Measurements from ENCODE around the gene ZNF536.

The ZNF536 gene

DNA sequence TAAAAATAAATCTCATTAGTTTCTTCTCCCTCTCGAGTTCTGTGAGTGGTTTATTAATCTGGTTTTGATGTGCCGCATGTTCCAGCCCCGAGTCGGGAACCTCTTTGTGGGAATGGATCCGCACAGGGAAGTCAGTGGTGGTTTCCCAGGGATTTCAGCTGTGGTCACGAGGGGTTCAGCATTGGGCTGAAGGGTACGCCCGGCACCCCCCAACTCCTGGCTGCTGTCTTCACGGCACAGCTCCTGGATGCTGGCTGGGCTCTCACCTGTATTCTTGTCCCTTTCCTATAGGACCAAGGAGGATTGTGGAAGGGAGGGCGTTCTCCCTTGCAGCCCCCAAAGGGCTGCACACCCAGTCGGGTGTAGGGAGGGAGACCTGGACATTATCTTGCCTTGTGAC lies 167.8 kb downstream of the ZNF536 start:
- no peak for DNase-seq

DNA sequence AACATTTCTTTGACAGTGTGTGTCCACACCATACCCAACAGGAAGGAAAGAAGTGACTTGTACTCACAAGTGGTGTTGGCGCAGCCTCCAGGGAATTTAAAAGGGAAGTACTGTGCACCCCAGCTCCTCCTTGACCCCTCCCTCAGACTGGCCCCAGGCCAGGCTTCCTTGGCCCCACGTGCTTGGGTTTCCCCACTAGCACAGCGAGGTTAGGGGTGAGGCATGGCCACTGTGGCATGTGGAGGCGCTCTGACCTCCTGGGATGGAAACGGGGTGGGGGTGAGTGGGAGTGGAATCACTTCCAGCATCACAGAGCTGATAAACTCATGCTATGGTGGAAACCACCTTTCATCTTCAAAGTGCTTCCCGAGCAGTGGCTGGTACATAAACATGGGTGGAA lies 168.6 kb downstream of the ZNF536 start:
- no peak for DNase-seq

DNA sequence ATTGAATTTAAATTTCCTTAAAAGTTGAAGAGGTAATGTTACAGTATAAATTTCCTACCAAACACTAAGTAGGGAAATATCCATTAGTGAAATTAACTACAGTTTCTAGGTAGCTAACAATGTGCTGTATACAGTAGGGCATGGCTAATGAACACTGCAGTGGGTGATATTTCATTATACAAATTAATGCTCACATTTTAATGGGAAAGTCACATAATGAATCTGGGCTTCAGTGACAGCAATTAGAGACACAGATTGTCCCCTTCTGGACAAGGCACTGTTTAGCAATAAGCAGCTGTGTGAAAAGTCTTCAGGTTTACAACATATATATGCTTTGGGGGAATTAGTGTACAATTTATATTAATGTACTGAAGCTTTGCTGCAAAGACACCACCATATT lies 169.4 kb downstream of the ZNF536 start:
- no peak for DNase-seq

DNA sequence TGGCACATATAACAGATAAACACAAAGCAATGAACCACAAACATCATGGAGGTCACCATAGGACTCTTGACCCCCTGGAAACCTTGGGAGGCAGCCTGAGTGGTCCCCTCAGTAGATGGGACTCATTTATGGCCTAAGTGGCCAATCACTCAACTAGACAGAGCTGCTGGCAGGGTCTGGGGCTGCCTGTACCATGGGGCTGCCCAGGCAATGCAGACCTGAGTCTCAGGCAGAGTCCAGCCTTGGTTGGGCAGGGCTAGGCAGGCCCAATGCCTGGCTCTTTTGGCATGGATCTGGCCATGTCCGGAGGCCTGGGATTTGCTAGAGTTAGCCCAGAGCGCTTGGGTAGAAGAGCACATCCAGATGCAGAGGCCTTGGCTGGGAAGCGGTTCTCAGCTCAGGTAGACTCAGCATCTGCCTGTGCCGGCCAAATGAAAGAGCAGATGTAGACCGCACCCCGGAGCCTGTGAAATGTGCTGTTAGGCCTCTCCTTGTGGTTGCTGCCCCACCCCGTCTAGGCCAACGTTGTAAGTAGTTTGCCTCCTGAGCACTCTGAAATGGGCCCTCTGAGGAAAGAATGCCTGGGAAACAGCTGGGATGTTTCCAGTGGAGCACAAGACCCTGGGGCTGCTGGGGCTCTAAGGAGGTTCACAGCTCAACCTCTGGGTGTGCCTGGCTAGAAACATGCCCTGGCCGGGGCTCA lies 171.2 kb downstream of the ZNF536 start:
- DNase-seq: no peak

DNA sequence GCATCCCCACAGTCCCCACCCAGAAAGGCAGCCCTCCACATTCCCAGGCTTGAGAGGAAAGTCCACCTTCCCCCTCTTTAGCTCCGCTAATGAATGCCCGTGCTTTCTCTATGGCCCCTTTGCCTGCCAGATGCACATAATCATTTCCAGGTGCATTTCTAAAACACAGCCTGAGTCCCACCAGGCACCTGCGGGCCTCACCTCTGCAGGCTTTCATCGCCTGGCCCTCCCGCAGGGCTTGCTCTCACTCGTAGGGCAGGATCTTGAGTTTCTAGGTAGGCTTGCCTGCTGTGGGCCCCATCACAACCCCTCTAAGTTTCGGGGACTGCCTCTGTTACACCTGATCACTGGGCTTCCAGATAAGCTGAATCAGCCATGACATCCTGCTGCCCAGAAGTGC lies 173.6 kb downstream of the ZNF536 start:
- no peak for DNase-seq

DNA sequence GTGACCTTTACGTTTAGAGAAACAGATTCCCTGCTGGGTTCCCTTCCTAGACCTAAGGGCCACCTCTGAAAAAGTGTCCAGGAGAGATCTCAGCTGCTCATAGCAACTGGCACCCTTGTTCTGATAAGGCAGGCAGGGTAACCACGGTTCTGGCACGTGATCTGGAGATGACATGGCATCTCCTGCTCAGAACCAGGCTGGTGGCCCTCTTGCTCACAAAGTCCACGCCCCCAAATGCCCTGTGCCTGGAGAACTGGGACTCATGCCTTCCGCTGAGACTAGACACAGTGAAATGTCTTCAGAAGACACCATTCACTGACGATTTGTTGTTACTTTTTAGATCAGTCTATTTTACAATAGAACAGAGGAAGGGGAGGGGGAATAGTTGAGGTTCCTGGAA lies 174.1 kb downstream of the ZNF536 start:
- DNase-seq: no peak

DNA sequence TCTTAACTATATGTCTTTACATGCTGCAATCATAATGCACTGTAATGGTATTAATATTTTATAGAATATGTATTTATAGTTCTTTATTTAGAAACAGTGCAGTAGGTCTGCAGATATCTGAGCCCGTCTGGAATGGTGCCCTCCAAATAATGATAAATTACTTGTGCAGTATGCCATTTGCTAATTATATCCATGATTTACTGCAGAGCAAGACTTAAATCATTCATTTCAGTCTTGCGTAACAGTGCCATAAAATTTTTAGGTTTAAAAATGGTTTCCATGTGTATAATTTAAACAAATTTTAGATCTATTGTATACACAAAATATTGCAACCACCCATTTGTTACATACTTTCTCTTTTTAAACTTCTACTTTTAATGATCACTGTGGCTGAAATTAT lies 175.1 kb downstream of the ZNF536 start:
- no peak for DNase-seq

DNA sequence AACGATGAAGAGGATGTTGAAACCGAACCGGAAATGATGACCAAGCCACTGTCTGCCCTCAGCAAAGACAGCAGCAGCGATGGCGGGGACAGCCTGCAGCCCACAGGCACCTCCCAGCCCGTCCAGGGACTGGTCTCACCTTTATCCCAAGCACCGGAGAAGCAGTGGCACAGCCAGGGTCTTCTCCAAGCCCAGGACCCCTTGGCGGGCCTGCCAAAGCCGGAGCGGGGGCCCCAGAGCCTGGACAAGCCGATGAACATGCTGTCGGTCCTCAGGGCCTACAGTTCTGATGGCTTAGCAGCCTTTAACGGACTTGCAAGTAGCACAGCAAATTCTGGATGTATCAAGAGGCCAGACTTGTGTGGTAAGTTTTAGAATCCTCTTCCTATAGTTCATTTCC lies 177.0 kb downstream of the ZNF536 start:
- no peak for DNase-seq

DNA sequence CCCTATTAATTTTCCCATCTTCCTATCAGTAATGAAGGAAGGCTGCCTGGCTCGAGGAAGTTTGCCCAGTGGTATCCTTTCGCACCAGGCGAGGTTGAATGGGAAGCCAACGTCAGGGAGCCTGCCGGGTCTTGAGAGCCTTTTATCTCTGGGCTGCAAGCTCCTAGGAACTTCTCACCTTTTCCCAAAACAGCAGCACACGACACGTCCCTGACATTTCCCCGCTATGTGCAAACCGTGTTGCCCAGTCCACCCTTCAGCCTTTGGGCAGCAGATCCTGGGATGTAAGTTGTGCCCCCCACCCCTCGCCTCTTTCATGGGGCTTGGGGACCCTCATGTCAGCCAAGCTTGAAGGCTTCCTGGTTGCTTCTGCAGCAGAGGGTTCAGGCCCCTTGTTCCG lies 179.1 kb downstream of the ZNF536 start:
- no peak for DNase-seq

DNA sequence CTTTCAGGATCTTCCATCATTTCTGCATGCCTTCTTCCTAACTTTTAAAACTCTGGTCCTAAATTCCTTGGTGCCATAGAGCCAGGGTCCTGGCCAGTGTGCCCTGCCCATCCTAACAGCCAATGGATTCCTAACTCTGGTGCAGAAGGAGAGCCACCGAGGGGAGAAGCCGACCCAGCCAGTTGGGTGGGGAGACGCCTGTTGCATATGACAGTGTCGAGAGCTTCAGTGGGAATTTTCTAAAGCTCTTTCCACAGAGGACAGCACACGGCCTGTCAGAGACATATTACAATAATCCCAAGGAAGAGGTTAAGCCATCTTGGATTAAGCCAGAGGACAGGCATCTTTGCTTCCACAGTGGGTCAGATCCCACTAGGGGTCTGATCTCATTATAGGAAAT lies 180.4 kb downstream of the ZNF536 start:
- DNase-seq: no peak

DNA sequence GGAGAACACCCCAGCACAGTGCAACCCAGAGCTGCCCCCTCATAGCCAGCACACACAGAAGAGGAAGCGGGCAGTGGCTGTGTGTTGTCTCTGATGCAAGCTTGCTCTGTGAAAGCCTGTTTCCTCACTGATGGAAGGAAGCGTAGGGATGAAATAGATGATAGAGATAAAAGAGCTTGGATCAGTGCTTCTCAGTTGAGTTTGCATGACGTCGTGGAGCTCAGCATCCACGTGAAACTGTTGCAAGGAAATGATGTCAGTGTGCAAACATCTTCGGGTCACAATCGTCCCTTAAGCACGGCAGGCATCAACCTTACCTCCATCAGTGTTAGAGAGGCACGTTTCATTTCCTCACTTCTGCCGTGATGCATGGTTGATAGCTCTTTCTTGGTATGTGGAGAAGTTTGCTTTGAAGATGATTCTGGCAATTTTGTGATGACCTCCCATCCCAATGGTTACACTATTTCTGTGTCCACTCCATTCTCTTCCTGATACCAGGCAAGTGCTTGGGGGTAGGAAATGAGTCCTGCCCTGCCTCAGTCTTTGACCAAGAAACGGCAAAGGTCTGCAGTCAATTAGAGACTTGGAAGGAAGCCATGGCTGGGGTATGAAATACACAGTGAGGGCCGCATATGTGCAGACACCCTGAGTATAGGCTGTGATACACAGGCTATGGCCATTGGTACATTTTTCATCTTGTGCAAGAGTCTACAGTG lies 183.0 kb downstream of the ZNF536 start:
- no peak for DNase-seq

DNA sequence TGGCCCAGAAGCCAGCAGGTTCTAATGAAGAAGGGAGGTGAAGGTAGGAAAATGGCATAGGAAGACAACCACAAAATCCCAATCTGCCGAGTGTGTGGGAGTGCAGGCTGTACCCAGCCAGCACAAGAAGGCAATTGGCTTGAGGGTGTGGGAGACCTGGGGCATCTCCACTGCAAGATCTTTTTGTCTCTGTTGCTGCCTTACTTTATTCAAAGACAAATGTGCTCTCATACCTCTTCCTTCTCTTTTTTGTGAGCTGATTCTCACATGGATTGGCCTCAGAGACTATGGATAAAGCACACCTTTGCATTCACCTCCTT lies 183.6 kb downstream of the ZNF536 start:
- no peak for DNase-seq

DNA sequence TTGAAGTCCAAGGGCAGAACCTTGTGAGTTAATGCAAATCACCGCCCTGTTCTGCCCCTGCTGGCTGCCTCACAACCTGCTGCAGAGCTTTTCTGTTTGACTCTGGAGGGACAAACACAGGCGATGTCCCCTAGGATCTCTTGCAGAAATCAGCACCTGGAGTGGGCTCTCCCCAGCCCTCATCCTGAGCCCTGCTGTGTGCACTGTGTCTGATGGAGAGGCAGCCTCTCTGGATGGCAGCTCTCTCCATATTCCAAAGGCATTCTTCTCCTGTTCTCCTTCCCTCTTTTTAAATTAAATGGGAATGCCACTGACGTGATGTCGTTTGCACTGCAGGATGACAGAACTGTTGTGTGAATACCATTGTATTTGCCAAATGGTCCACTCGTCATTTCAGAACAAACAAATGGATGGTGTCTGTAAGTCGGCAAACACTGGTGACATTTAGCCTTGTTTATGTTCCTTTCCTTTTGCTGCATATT lies 184.1 kb downstream of the ZNF536 start:
- no peak for DNase-seq

DNA sequence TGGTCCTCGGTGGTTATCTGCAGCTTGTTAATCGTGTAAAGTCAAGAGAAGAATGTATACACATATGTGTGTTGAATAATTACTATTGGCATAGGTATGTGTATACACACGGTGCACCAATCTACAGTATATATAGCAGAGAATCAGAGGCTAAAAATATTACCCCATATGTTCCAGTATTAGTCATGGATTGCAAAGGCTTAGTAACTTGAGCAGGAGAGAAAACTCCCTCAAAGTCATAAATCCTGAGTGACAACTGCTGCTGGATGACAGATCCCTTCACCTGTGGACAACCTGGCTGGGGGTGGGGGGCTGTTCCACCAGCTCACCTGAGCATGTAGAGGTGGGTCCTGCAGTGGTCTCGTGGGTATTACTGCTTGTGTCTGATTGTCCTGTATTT lies 185.0 kb downstream of the ZNF536 start:
- no peak for DNase-seq

DNA sequence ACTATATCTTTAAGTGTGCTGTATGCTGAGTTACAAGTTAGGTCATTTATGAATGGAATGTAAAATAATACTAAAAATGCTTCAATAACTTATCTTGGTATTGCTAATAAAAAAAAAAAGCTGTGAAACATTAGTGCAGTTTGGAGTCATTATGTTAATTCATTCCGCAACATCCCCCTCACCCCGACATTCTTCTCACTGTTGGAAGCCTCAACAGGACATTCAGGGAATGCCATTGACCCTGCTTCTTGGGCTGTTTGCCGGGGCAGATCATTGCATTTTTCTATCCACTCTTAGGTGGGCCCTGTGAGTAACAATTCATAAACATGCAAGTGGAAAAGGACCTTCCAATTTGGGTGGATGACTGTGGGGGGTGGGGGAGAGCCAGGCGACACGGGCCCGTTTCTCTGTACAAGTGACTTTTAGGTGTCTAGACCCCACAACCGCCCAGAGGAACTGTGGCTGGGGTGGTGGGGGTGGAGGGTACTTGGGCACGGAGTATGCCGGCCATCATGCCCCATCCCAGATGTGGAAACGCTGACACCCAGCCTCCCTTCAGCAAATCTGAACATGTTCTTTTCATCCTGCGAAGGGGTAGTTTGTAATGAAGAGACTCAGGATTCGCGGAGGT lies 185.9 kb downstream of the ZNF536 start:
- no peak for DNase-seq

DNA sequence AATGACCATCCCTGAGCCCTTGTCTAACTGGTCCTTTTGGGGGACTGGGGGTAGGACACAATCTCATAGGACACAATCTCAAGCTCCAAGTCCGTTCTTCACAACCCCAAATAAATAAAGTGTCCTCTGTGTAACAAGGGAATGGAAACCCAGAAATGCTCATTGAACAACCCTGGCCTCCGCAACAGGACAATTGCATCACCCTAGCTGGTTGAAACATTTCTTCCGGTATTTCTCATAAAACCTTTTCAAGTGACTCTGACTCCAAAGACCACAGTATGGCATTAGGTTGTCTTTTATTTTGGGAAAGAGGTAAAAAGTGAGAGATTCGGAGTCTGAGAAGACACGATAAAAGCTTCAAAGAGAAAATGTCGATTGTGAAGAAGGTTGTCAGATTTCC lies 186.6 kb downstream of the ZNF536 start:
- no peak for DNase-seq

DNA sequence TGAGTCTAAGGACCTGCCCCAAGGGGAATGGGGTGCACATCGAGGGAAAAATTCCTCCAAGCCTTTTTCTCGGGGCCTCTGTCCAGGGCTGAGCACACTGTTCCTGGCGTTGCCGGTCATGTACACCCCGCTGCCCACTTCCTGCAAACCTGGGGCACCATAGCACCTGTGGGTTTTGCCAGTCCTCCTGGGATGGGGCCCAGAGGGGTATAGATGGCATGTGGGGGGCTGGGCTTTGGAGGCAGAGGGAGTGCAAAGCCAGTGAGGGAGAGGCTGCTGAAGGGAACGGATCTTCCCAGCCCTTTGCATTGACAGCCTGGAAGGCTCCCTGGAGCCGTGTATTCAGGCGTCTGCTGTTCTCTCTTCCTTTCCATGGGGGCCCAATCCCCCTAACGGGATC lies 187.3 kb downstream of the ZNF536 start:
- no peak for DNase-seq

DNA sequence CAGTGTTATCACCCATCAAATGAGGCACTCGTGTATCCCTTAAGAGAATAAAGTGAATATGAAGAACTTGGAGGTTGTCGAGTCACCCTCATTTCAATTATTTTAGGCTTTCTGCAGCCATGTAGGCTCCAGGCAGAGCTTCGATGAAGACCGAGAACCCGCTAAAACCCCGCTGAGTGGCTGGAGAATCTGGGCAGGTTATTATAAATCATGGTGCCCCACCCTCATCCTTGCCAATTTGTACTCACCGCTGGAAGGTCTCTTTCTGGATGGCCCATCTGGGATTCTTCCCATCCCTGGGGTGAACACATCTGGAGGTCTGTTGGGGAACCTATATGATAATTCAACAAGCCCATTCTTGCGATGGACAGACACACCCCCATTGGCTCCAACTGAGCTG lies 190.8 kb downstream of the ZNF536 start:
- no peak for DNase-seq

DNA sequence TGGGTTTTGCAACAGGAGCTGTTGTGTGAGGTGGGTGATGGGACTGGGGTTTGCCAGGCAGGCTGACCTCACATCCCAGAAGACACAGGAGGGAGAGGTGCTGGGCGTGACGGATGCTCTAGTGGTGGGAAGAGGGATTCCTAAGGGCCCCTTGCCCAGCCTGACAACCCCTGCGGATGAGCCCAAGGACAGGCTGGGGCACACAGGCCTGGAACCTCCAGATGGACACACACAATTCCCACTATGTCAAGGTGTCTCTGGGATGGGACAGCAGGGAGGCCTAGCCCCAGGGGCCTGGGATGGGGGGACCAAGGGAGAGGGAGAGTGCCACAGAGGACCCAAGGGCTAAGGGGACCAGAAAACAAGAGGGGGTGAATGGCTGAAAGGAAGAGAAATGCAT lies 191.5 kb downstream of the ZNF536 start:
- DNase-seq: no peak

DNA sequence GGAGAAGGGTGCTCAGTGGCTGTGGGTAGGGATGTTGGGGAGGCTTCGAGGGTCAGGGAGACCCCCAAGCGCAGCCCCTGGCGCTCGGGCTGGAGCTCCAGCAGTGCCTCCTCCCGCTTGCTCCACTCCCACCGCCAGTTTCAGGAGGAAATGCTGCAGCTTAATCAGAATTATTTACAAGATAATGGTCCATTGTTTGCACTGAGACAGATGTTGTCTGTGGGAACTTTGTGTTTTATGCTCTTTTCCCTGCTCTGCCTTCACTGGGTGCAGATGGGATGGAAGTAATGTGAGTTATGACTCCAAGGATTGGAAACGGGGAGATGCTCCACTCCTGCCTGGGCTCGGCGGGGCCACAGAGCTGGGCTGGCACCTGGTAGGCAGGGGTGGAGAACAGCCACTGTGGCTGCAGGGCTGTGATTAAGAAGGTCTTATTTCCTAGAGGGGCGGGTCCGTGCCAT lies 192.4 kb downstream of the ZNF536 start:
- no peak for DNase-seq

DNA sequence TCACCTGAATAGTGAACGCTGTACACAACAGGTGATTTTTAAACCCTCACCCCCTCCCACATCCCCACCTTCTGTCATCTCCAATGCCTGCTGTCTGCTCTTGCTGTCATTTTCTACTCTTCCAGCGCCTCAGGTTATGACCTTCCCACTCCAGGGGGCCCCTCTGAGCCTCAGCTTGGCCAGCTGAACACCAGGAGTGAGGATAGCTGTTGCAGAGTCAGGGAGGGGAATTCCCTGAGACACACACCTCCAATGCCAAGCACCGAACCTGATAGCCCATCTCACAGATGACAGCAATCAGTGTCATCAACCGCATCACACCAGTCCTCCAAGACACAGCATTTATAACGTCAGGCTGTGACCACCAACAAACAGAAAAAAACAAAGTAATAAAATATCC lies 193.5 kb downstream of the ZNF536 start:
- DNase-seq: no peak

DNA sequence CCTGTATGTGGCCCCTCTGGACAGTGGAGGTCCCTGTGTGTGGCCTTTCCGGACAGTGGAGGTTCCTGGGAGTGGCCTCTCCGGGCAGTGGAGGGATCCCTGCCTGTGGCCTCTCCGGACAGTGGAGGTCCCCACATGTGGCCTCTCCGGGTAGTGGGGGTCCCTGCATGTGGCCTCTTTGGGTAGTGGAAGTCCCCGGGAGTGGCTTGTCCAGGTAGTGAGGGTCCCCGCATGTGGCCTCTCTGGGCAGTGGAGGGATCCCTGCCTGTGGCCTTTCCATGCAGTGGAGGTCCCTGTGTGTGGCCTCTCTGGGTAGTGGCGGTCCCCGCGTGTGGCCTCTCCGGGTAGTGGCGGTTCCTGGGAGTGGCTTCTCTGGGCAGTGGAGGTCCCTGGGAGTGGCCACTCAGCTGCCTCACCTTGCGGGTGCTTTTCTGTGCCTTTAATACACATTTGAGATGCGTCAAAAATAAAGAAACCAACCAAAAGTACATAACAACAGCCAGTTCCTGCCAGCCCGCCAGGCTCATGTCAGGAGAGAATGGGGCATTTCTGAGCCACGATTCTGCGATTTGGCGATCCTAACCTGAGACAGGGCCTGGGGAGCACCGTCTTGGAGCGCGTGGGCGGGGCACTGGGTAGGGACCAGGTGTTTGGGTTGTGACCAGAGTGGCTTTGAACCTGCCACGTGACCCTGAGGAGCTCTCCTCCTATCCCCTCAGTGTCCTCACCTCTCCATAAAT lies 194.7 kb downstream of the ZNF536 start:
- no peak for DNase-seq

DNA sequence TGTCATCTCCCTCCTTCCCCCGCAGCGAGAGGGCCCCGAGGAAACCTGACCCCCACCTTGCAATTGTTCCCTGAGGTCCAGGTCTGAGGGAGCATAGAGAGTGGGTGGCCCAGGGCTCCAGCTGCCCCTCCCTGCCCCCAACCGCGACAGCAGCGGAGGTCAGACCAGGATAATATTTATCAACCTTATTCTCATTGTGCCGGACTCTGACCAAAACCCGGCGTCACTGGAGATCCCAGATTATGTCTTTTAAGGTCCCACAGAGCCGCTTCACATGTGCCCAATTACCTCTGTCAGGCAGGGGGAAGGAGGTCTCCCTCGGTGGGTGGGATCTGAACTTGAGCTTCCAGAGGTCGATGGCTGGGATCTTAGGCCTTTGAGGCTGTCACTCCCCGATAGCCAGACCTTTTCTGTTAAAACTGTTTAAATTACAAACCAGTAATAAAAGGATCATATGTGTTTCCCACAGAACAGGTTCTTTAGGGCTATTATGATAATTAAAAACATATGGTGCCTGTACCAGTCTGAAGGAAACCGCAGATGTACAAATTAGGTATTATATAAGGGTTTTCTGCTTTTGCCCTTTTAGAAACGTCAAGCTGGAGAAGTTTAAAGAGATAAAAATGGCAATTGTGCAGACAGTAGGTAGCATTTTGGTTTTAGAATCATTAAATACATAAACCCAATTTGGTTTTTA lies 195.5 kb downstream of the ZNF536 start:
- no peak for DNase-seq
